ENCODE data around the gene RGMB. TPM values are rescaled to one million over a fixed set of nuclear protein-coding genes. Genes with fewer than 3 reads are reported as not detected.

RGMB gene
- total and polyA plus RNA-seq, 2 of the 13 experiments (the other 11 are each of a cell fraction or from before 2014, with no cell fraction given), result 3.0 to 3.8 TPM

DNA sequence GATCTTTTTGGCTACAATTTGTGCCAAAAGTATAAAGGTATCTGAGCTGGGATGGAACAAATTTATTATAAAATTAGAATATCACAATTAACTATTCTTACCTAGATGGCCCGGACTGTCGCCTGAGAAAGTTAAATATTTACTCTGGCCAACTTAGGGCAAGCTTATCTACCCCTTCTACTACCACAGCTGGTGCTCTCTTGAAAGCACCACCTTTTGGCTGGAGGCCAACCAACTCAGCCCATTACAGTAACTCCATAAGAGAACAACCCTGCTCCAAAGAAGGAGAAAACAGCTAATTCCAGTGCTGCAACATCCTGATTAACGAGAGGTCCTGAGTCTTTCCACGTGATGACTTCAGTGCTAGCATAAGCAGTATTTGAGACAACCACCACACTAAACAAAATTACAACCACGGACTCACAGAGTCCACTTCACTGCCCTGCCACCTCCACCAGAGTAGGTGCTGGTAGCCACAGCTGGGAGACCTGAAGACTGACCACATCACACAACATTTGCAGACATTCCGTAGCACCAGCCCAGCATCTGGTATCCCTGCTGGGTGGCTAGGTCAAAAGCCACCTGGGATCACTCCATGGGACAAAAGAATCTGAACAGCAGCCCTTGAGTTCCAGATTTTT is 43.2 kb downstream of the RGMB start:
- no TSS peak for BruUV-seq (replicated peaks)
- Histone ChIP-seq H3K9me3 (ENCODE audit: low read length) (no peaks in the 10 kb centered on the region), H3K4me2 (ENCODE audit: low read depth, low read length) (0 out of 2 replicates have a peak overlapping the region, but pooled peaks have one; percentile 15), H3K36me3 (replicated peaks in 1 of 2; ENCODE audit: control insufficient read depth in 1 of 2, insufficient read depth in 2 of 2, low read length in 2 of 2) (no peaks in the 10 kb centered on the region), H3K4me3 (replicated peaks in 1 of 3; ENCODE audit: insufficient read depth in 1 of 3, low read depth in 2 of 3, low read length in 3 of 3) (no peak overlapping the region), H4K20me1 (ENCODE audit: insufficient read depth, low read length) (no peaks in the 10 kb centered on the region), H3K79me2 (ENCODE audit: insufficient read depth, low read length) (no peaks in the 10 kb centered on the region), H3K4me1 (ENCODE audit: insufficient read depth, low read length) (peaks cover 6% of the 10 kb centered on the region), H3K27me3 (ENCODE audit: control insufficient read depth in 1 of 2, insufficient read depth in 2 of 2, low read length in 2 of 2) (no peaks in the 10 kb centered on the region), H3K27ac (ENCODE audit: extremely low read length, insufficient read depth, low read length) (no peak overlapping the region), H2AFZ (ENCODE audit: low read length) (no peak overlapping the region), H3K9ac (ENCODE audit: insufficient read depth, low read depth, low read length) (no peak overlapping the region)
- ATAC-seq (no peak), DNase-seq (ENCODE audit: low spot score) (peak; percentile 10), FAIRE-seq (no peak)
- in situ Hi-C loops (cut with HindIII; ENCODE audit: extremely low pct_ligation_motif_present, low pct_unique_long_range_greater_than_20kb), result no loop called here
- 3% methylated on average over 5 of the region's 6 CpGs for WGBS (ENCODE audit: low lambda C conversion rate)
- no peak for TF ChIP-seq KLF9 (CRISPR knock-in tag; IDR thresholded peaks at IDR 0.05; ENCODE audit: low read depth)
- no peak for TF ChIP-seq HNRNPL (IDR thresholded peaks at IDR 0.05; ENCODE audit: low read depth, low read length)
- no peak for TF ChIP-seq JUN (CRISPR knock-in tag; IDR thresholded peaks at IDR 0.05)
- TF ChIP-seq, protein P1, sequence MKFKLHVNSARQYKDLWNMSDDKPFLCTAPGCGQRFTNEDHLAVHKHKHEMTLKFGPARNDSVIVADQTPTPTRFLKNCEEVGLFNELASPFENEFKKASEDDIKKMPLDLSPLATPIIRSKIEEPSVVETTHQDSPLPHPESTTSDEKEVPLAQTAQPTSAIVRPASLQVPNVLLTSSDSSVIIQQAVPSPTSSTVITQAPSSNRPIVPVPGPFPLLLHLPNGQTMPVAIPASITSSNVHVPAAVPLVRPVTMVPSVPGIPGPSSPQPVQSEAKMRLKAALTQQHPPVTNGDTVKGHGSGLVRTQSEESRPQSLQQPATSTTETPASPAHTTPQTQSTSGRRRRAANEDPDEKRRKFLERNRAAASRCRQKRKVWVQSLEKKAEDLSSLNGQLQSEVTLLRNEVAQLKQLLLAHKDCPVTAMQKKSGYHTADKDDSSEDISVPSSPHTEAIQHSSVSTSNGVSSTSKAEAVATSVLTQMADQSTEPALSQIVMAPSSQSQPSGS (CRISPR knock-in tag; IDR thresholded peaks at IDR 0.05), result no peak
- TF ChIP-seq RFX3 (CRISPR knock-in tag; IDR thresholded peaks at IDR 0.05), result no peak
- TF ChIP-seq, protein P2, sequence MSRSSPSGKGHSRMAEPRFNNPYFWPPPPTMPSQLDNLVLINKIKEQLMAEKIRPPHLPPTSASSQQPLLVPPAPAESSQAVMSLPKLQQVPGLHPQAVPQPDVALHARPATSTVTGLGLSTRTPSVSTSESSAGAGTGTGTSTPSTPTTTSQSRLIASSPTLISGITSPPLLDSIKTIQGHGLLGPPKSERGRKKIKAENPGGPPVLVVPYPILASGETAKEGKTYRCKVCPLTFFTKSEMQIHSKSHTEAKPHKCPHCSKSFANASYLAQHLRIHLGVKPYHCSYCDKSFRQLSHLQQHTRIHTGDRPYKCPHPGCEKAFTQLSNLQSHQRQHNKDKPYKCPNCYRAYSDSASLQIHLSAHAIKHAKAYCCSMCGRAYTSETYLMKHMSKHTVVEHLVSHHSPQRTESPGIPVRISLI (CRISPR knock-in tag; IDR thresholded peaks at IDR 0.05; ENCODE audit: borderline replicate concordance), result no peak
- no peak for TF ChIP-seq ZBTB7A (CRISPR knock-in tag; IDR thresholded peaks at IDR 0.05)
- TF ChIP-seq GZF1 (CRISPR knock-in tag; IDR thresholded peaks at IDR 0.05), result no peak
- TF ChIP-seq, protein P3, sequence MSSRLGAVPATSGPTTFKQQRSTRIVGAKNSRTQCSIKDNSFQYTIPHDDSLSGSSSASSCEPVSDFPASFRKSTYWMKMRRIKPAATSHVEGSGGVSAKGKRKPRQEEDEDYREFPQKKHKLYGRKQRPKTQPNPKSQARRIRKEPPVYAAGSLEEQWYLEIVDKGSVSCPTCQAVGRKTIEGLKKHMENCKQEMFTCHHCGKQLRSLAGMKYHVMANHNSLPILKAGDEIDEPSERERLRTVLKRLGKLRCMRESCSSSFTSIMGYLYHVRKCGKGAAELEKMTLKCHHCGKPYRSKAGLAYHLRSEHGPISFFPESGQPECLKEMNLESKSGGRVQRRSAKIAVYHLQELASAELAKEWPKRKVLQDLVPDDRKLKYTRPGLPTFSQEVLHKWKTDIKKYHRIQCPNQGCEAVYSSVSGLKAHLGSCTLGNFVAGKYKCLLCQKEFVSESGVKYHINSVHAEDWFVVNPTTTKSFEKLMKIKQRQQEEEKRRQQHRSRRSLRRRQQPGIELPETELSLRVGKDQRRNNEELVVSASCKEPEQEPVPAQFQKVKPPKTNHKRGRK (CRISPR knock-in tag; IDR thresholded peaks at IDR 0.05), result no peak
- no peak for TF ChIP-seq ZNF841 (CRISPR knock-in tag; IDR thresholded peaks at IDR 0.05; ENCODE audit: borderline replicate concordance)
- no peak for TF ChIP-seq ZNF33B (CRISPR knock-in tag; IDR thresholded peaks at IDR 0.05)
- ChIA-PET CTCF (ENCODE audit: low intra/inter-chr PET ratio, low total read pairs) (no interaction called here), POLR2A (no interaction called here)
- intact Hi-C loops (cut with micrococcal nuclease; ENCODE audit: unreplicated experiment), result no loop called here

Data from HepG2 (cell line).